Right lobe of liver (tissue), 4 donors: Measurements from ENCODE around the gene ADD2.

ENCODE experiments used
- POLR2A ChIP-seq: fragments of 450-650 bp; IDR thresholded peaks from one replicate; pipeline ENCODE4 v1.6.1; 2017; ENCODE audit warnings: antibody characterized with exemption, mild to moderate bottlenecking
- TF ChIP-seq, protein P1 (sequence below), 4 donors: fragments of 200-600 bp in 3 of 4; fragments of 450-650 bp in 1 of 4; IDR thresholded peaks; one replicate each; pipeline versions ENCODE4 v1.5.1 to v1.8.0; 2016 to 2022; ENCODE audit warnings: antibody characterized with exemption in 4 of 4, mild to moderate bottlenecking in 2 of 4
- donor health status: DM: no; HTN: no; CAD: no.
- donor health status: DM: no; HTN: no; CAD: no.
- donor health status: DM: no; HTN: yes; CAD: no.

DNA sequence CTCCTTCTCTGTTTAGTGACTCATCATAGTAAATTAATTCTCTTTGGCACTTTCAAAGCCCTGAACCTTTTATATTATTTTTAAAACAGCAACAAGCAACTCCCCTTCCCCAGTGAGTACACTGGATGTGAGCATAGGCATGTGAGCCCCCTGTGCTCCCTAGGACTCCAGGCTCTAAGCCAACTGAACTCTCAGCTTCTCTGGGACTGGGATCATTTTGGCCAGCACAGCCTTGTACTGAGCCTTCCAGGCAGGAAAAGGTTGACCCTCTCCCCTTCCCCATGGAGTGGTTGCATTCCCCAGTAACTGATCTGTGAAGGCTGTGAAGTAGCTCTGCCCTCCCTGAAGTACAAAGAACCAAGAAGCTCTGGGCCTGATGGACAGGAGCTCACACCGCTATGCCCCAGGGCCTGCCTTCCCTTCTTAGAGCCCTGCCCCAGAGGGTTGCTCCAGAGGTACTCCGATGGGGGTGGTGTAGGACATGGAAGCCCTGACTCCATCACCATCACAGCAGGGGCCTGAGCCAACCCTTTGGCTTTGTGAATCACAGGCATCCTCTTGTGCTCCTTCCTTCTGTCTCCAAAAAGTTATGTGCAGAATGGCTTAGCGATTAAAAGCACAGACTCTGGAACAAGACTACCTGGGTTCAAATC, 57.8 kb downstream of the ADD2 start:
- no peak for TF ChIP-seq POLR2A
- TF ChIP-seq, protein P1, sequence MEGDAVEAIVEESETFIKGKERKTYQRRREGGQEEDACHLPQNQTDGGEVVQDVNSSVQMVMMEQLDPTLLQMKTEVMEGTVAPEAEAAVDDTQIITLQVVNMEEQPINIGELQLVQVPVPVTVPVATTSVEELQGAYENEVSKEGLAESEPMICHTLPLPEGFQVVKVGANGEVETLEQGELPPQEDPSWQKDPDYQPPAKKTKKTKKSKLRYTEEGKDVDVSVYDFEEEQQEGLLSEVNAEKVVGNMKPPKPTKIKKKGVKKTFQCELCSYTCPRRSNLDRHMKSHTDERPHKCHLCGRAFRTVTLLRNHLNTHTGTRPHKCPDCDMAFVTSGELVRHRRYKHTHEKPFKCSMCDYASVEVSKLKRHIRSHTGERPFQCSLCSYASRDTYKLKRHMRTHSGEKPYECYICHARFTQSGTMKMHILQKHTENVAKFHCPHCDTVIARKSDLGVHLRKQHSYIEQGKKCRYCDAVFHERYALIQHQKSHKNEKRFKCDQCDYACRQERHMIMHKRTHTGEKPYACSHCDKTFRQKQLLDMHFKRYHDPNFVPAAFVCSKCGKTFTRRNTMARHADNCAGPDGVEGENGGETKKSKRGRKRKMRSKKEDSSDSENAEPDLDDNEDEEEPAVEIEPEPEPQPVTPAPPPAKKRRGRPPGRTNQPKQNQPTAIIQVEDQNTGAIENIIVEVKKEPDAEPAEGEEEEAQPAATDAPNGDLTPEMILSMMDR (IDR thresholded peaks at IDR 0.05), result no peak
